K562 (cell line): Measurements from ENCODE around the gene LIPH. TPM values are rescaled to one million over a fixed set of nuclear protein-coding genes. Genes with fewer than 3 reads are reported as not detected.
A peak's percentile ranks its signal among the peaks of the same experiment; 100 is the strongest.

Experiments
- EGR1 ChIP-seq: fragments of 450-650 bp; conservative IDR thresholded peaks from 2 replicates; pipeline ENCODE4 v1.6.1; 2017; ENCODE audit warnings: mild to moderate bottlenecking
- HNRNPLL ChIP-seq: fragments of 200-400 bp; formaldehyde crosslinking; IDR thresholded peaks from 2 replicates; pipeline ENCODE4 v1.6.1; 2017; ENCODE audit warnings: low read length, low read depth, mild to moderate bottlenecking; ENCODE audit not compliant: poor library complexity, severe bottlenecking
- NCOA1 ChIP-seq: fragments of 450-650 bp; IDR thresholded peaks from 2 replicates; pipeline ENCODE4 v1.6.1; 2016; ENCODE audit warnings: low read depth
- NFYB ChIP-seq: IDR thresholded peaks from 2 replicates; pipeline ENCODE4 v1.6.1; 2011; ENCODE audit warnings: mild to moderate bottlenecking, moderate library complexity; ENCODE audit not compliant: insufficient read length; ENCODE audit errors: extremely low read depth
- PHF21A ChIP-seq: fragments of 450-650 bp; IDR thresholded peaks from 2 replicates; pipeline ENCODE4 v1.6.1; 2017; ENCODE audit warnings: low read depth, borderline replicate concordance
- SIN3A ChIP-seq, 2 experiments: fragments of 150-350 bp in 1 of 2; IDR thresholded peaks; 2 replicates each; pipeline ENCODE4 v1.6.1; 2011 to 2016; ENCODE audit warnings: borderline replicate concordance in 2 of 2, low read depth in 2 of 2, low read length in 2 of 2, mild to moderate bottlenecking in 2 of 2, moderate library complexity in 2 of 2; ENCODE audit not compliant: control insufficient read depth in 1 of 2
- SMARCE1 ChIP-seq: fragments of 450-650 bp; IDR thresholded peaks from 2 replicates; pipeline ENCODE4 v1.7.1; 2016; ENCODE audit warnings: mild to moderate bottlenecking
- ZBTB17 ChIP-seq: fragments of 450-650 bp; formaldehyde crosslinking; IDR thresholded peaks from 2 replicates; pipeline ENCODE4 v1.4.0; 2020; ENCODE audit warnings: mild to moderate bottlenecking
- ZFP36 ChIP-seq: fragments of 150-350 bp; IDR thresholded peaks from 2 replicates; pipeline ENCODE4 v1.6.1; 2018; ENCODE audit warnings: low read length, low read depth; ENCODE audit not compliant: partially characterized antibody
- ZNF12 ChIP-seq: sonication (generic); formaldehyde crosslinking; IDR thresholded peaks from 2 replicates; pipeline ENCODE4 v1.4.0; 2020; ENCODE audit warnings: mild to moderate bottlenecking, missing genetic modification reagents
- ZNF347 ChIP-seq: fragments of 450-650 bp; formaldehyde crosslinking; IDR thresholded peaks from 2 replicates; pipeline ENCODE4 v1.4.0; 2020; ENCODE audit warnings: low read depth, mild to moderate bottlenecking, moderate library complexity
- polyA plus RNA-seq, 8 experiments: library from polyadenylated mRNA; depleted of rRNA in 4 of 8; stranded (reverse) in 5 of 8; unstranded in 3 of 8; fragments of >200 nt; fragmentation: Nextera tagmentation in 2 of 8; fragmentation: Illumina TruSeq in 1 of 8; extraction: Ambion mirVana in 2 of 8; extraction: Trizol in 1 of 8; gene quantifications; 2 replicates each; pipeline versions ENCODE4 v1.2.1 to v1.2.3, GENCODE V29; 2011 to 2014; ENCODE audit warnings: inconsistent platforms in 1 of 8, missing spikeins in 1 of 8
- total RNA-seq, 7 experiments: library from RNA; depleted of rRNA in 6 of 7; stranded (reverse); fragments of >200 nt in 6 of 7; fragmentation: Illumina TruSeq in 2 of 7; extraction: Trizol in 2 of 7; gene quantifications; 2 replicates each; pipeline versions ENCODE4 v1.2.1 to v1.2.3, GENCODE V29; 2011 to 2021; ENCODE audit warnings: low replicate concordance in 1 of 7
- TF ChIP-seq, protein P1 (sequence below): sonication (generic); formaldehyde crosslinking; IDR thresholded peaks from 2 replicates; pipeline ENCODE4 v1.8.1; 2023; ENCODE audit warnings: mild to moderate bottlenecking, missing genetic modification reagents
- TF ChIP-seq, protein P2 (sequence below): fragments of 450-650 bp; IDR thresholded peaks from 2 replicates; pipeline ENCODE4 v1.6.1; 2016; ENCODE audit warnings: antibody characterized with exemption
- TF ChIP-seq, protein P3 (sequence below): fragments of 250-450 bp; sonication (Bioruptor Pico); IDR thresholded peaks from 2 replicates; pipeline ENCODE4 v1.4.0; 2020; ENCODE audit warnings: mild to moderate bottlenecking, moderate library complexity
- TF ChIP-seq, protein P4 (sequence below): fragments of 450-650 bp; IDR thresholded peaks from 2 replicates; pipeline ENCODE4 v1.6.1; 2018; ENCODE audit not compliant: partially characterized antibody

The LIPH gene
- total and polyA plus RNA-seq, 9 of the 15 experiments (the other 6 are each of a cell fraction or from before 2014, with no cell fraction given) = 0.73 to 1.8 (median 1.3) TPM

DNA sequence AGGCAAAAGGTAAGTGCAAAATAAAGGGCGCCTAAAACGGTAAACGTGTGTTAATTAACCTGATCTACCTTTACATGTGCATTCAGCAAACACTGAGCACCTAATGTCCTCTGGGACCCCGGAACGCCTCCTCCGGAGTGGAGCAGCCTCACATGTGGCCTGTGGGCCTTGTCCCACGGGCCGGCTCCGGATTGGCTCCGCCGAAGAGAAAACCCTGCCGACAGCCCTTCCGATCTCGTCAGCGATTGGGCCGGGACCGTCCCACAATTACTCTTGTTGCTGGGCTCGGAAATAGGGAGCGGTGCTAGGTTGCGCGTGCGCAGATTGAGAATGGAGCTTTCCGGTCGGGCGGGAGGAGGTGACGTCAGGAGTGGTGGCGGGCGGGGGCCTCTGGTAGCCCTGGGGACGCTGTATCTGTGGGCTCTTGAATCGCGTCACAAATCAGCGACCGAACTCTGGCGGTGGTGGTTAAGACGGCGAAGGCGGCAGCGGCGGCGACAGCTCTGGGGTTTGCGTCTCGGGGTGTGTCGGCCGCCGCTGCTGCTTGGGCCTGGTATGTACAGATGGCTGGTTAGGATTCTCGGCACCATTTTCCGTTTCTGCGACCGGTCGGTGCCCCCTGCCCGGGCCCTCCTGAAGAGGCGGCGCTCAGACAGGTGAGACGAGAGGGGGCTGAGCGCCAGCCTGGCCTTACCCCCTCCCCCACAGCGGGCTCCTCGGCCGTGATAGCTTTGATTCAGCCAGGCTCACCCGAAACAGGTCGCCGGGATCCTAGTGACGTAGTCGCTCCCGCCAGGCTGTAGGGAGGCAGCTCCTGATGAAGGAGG lies 33.7 kb upstream of the LIPH start, which contains the start of gene SENP2 (continued):
- TF ChIP-seq PHF21A = peak; percentile 90
- TF ChIP-seq ZBTB17 (CRISPR knock-in tag) = 0 out of 2 replicates have a peak, but pooled peaks have one; percentile 39
- TF ChIP-seq, protein P1, sequence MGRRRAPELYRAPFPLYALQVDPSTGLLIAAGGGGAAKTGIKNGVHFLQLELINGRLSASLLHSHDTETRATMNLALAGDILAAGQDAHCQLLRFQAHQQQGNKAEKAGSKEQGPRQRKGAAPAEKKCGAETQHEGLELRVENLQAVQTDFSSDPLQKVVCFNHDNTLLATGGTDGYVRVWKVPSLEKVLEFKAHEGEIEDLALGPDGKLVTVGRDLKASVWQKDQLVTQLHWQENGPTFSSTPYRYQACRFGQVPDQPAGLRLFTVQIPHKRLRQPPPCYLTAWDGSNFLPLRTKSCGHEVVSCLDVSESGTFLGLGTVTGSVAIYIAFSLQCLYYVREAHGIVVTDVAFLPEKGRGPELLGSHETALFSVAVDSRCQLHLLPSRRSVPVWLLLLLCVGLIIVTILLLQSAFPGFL = no peak
- TF ChIP-seq ZFP36 = no peak
- peak; percentile 67 for TF ChIP-seq NFYB
- TF ChIP-seq HNRNPLL = peak; percentile 54
- no peak for TF ChIP-seq ZNF12 (CRISPR knock-in tag)
- TF ChIP-seq, protein P2, sequence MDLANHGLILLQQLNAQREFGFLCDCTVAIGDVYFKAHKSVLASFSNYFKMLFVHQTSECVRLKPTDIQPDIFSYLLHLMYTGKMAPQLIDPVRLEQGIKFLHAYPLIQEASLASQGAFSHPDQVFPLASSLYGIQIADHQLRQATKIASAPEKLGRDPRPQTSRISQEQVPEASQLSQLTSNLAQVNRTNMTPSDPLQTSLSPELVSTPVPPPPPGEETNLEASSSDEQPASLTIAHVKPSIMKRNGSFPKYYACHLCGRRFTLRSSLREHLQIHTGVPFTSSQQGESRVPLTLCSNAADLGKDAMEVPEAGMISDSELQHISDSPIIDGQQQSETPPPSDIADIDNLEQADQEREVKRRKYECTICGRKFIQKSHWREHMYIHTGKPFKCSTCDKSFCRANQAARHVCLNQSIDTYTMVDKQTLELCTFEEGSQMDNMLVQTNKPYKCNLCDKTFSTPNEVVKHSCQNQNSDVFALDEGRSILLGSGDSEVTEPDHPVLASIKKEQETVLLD = peak; percentile 96
- TF ChIP-seq NCOA1 = peak; percentile 33; the same call in 1 of the 2 replicates
- TF ChIP-seq, protein P3, sequence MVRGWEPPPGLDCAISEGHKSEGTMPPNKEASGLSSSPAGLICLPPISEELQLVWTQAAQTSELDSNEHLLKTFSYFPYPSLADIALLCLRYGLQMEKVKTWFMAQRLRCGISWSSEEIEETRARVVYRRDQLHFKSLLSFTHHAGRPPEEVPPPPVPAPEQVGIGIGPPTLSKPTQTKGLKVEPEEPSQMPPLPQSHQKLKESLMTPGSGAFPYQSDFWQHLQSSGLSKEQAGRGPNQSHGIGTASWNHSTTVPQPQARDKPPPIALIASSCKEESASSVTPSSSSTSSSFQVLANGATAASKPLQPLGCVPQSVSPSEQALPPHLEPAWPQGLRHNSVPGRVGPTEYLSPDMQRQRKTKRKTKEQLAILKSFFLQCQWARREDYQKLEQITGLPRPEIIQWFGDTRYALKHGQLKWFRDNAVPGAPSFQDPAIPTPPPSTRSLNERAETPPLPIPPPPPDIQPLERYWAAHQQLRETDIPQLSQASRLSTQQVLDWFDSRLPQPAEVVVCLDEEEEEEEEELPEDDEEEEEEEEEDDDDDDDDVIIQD (CRISPR knock-in tag) = no peak
- no peak for TF ChIP-seq ZNF347 (CRISPR knock-in tag)
- TF ChIP-seq SMARCE1 = peak; percentile 20; the same call in 1 of the 2 replicates
- TF ChIP-seq, protein P4, sequence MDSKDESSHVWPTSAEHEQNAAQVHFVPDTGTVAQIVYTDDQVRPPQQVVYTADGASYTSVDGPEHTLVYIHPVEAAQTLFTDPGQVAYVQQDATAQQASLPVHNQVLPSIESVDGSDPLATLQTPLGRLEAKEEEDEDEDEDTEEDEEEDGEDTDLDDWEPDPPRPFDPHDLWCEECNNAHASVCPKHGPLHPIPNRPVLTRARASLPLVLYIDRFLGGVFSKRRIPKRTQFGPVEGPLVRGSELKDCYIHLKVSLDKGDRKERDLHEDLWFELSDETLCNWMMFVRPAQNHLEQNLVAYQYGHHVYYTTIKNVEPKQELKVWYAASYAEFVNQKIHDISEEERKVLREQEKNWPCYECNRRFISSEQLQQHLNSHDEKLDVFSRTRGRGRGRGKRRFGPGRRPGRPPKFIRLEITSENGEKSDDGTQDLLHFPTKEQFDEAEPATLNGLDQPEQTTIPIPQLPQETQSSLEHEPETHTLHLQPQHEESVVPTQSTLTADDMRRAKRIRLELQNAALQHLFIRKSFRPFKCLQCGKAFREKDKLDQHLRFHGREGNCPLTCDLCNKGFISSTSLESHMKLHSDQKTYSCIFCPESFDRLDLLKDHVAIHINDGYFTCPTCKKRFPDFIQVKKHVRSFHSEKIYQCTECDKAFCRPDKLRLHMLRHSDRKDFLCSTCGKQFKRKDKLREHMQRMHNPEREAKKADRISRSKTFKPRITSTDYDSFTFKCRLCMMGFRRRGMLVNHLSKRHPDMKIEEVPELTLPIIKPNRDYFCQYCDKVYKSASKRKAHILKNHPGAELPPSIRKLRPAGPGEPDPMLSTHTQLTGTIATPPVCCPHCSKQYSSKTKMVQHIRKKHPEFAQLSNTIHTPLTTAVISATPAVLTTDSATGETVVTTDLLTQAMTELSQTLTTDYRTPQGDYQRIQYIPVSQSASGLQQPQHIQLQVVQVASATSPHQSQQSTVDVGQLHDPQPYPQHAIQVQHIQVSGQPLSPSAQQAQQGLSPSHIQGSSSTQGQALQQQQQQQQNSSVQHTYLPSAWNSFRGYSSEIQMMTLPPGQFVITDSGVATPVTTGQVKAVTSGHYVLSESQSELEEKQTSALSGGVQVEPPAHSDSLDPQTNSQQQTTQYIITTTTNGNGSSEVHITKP = peak; percentile 23
- peak; percentile 45 for TF ChIP-seq EGR1
- peak; percentile 67 to 86; a peak in 2 of 4 replicates for TF ChIP-seq SIN3A (IDR thresholded peaks at IDR 0.05; ENCODE audit: borderline replicate concordance in 2 of 2, control insufficient read depth in 1 of 2, low read depth in 2 of 2, low read length in 2 of 2)
